Calu3 (cell line): Measurements from ENCODE around the gene OGFOD3. TPM values are rescaled to one million over a fixed set of nuclear protein-coding genes. Genes with fewer than 3 reads are reported as not detected.
"Not testable (repeated sequence)": the region's sequence is repeated elsewhere in the genome, so short reads cannot be mapped to it uniquely, and the experiment has no call there.

Experiments
- BruUV-seq: library from RNA; stranded (reverse); fragments of 400-500 nt; replicated peaks from 2 replicates; lab custom pipeline; 2021; lab: Mats Ljungman, UMichigan
- CTCF ChIA-PET: fragments of 300-600 bp; sonication (Branson Sonifier 250); formaldehyde crosslinking; loops from one replicate; lab custom pipeline; 2022; ENCODE audit warnings: antibody characterized with exemption; lab: Charles Lee
- DNase-seq: peaks from one replicate; pipeline ENCODE4 v3.0.0; 2022
- H3K27ac Mint-ChIP-seq: one replicate; pipeline ENCODE4 v1.8.0; 2022; ENCODE audit warnings: mixed read lengths; ENCODE audit not compliant: unreplicated experiment
- H3K27me3 Mint-ChIP-seq: one replicate; pipeline ENCODE4 v1.8.0; 2022; ENCODE audit warnings: mixed read lengths; ENCODE audit not compliant: unreplicated experiment
- H3K36me3 Mint-ChIP-seq: one replicate; pipeline ENCODE4 v1.8.0; 2022; ENCODE audit warnings: mild to moderate bottlenecking, moderate library complexity, mixed read lengths; ENCODE audit not compliant: insufficient read depth, unreplicated experiment
- H3K4me1 Mint-ChIP-seq: one replicate; pipeline ENCODE4 v1.8.0; 2022; ENCODE audit warnings: mild to moderate bottlenecking, low read depth, mixed read lengths; ENCODE audit not compliant: unreplicated experiment
- H3K4me3 Mint-ChIP-seq: one replicate; pipeline ENCODE4 v1.8.0; 2022; ENCODE audit warnings: mild to moderate bottlenecking, low read depth, moderate library complexity, mixed read lengths; ENCODE audit not compliant: unreplicated experiment
- H3K9me3 Mint-ChIP-seq: one replicate; pipeline ENCODE4 v1.8.0; 2022; ENCODE audit warnings: low read depth, mixed read lengths; ENCODE audit not compliant: unreplicated experiment
- CTCF ChIP-seq: fragments of 200-600 bp; IDR thresholded peaks from one replicate; pipeline ENCODE4 v1.8.0; 2022; ENCODE audit warnings: antibody characterized with exemption; ENCODE audit not compliant: unreplicated experiment
- intact Hi-C: fragments of 100-400 bp; cut with micrococcal nuclease; formaldehyde crosslinking; loops from one replicate; pipeline ENCODE4 v1.10.0; 2022; ENCODE audit not compliant: unreplicated experiment
- total RNA-seq: library from RNA; stranded (reverse); gene quantifications from 2 replicates; pipeline ENCODE4 v1.2.3, GENCODE V29; 2022

The OGFOD3 gene
- total RNA-seq, 1 experiment from 2014 or later: 29.0 TPM

- no peak for DNase-seq
- intact Hi-C loops: no loop called here
- Mint-ChIP-seq H3K4me1 (peaks cover under 1% of the 10 kb centered on the region), H3K27me3 (peaks cover 48% of the 10 kb centered on the region), H3K36me3 (no peaks in the 10 kb centered on the region), H3K27ac (no peak overlapping the region), H3K4me3 (no peak overlapping the region), H3K9me3 (no peaks in the 10 kb centered on the region)
- TF ChIP-seq CTCF: no peak
- CTCF ChIA-PET: no interaction called here
- BruUV-seq: no TSS peak
Observed at GRCh38 chr17:82376042-82376730, 42.2 kb downstream of the OGFOD3 start.

GRCh38 chr17:82375359-82376041 is 42.9 kb downstream of the OGFOD3 start:
- no peaks in the 10 kb centered on the region for H3K36me3 Mint-ChIP-seq
- DNase-seq: no peak

GRCh38 chr17:82374626-82375331 is 43.6 kb downstream of the OGFOD3 start:
- H3K36me3 Mint-ChIP-seq: no peaks in the 10 kb centered on the region
- no peak overlapping the region for H3K4me3 Mint-ChIP-seq
- TF ChIP-seq CTCF: no peak

More at GRCh38 chr17:82375359-82376041, 42.9 kb downstream of the OGFOD3 start:
- no peaks in the 10 kb centered on the region for H3K9me3 Mint-ChIP-seq
- H3K4me3 Mint-ChIP-seq: no peak overlapping the region
- H3K27me3 Mint-ChIP-seq: peaks cover 48% of the 10 kb centered on the region
- H3K4me1 Mint-ChIP-seq: no peaks in the 10 kb centered on the region
- no peak overlapping the region for H3K27ac Mint-ChIP-seq
- BruUV-seq: no TSS peak
- no peak for TF ChIP-seq CTCF
- intact Hi-C loops: no loop called here
- CTCF ChIA-PET: no interaction called here

GRCh38 chr17:82373731-82374625 is 44.4 kb downstream of the OGFOD3 start:
- H3K9me3 Mint-ChIP-seq: no peaks in the 10 kb centered on the region
- intact Hi-C loops: no loop called here
- CTCF ChIA-PET: no interaction called here
- H3K4me3 Mint-ChIP-seq: no peak overlapping the region
- DNase-seq: no peak
- no peak for TF ChIP-seq CTCF
- no TSS peak for BruUV-seq
- H3K36me3 Mint-ChIP-seq: no peaks in the 10 kb centered on the region
- no peaks in the 10 kb centered on the region for H3K4me1 Mint-ChIP-seq
- peaks cover 37% of the 10 kb centered on the region for H3K27me3 Mint-ChIP-seq
- no peak overlapping the region for H3K27ac Mint-ChIP-seq

More at GRCh38 chr17:82374626-82375331, 43.6 kb downstream of the OGFOD3 start:
- no peaks in the 10 kb centered on the region for H3K9me3 Mint-ChIP-seq
- no peak for DNase-seq
- no peak overlapping the region for H3K27ac Mint-ChIP-seq
- H3K27me3 Mint-ChIP-seq: peaks cover 45% of the 10 kb centered on the region
- CTCF ChIA-PET: no interaction called here
- H3K4me1 Mint-ChIP-seq: no peaks in the 10 kb centered on the region
- intact Hi-C loops: no loop called here
- no TSS peak for BruUV-seq

GRCh38 chr17:82373072-82373452 is 45.3 kb downstream of the OGFOD3 start:
- DNase-seq, intact Hi-C loops, H3K9me3 Mint-ChIP-seq, CTCF ChIA-PET, H3K27ac Mint-ChIP-seq, BruUV-seq, H3K4me1 Mint-ChIP-seq, H3K36me3 Mint-ChIP-seq, H3K4me3 Mint-ChIP-seq: not testable (repeated sequence)
- peaks cover 28% of the 10 kb centered on the region for H3K27me3 Mint-ChIP-seq
